Erythroblast (primary cell): ENCODE results near the gene C1orf198.

Source experiments
- GATA1 ChIP-seq: IDR thresholded peaks from 2 replicates; pipeline ENCODE4 v1.6.1; 2011; ENCODE audit warnings: low read depth, mild to moderate bottlenecking, control low read depth, low read length, moderate library complexity
- POLR2A ChIP-seq: IDR thresholded peaks from 2 replicates; pipeline ENCODE4 v1.6.1; 2011; ENCODE audit warnings: mild to moderate bottlenecking, low read length

DNA sequence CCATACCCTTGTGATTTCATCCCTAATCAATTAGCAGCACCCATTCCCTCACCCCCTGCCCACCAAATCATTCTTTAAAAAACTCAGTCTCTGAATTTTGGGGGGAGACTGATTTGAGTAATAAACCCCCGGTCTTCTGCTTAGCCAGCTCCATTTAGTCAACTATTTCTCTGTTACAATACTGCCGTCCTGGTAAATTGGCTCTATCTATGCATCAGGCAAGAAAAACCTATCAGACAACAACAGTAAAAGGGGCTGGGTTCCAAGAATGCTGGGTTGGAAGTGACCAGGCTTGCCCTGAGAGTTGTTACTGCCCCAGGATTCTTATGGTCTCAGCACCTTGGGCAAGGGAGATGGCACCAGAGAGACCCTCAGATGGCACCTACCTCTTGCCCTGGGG lies 16.3 kb upstream of the C1orf198 start:
- TF ChIP-seq POLR2A (no peak), GATA1 (no peak)
